H1 (cell line): ENCODE data around the gene CLCNKB. TPM values are rescaled to one million over a fixed set of nuclear protein-coding genes. Genes with fewer than 3 reads are reported as not detected.
A peak's percentile ranks its signal among the peaks of the same experiment; 100 is the strongest.

Experiments used
- CTCF ChIA-PET: fragments of 300-600 bp; sonication (Branson Sonifier 250); formaldehyde crosslinking; loops from one replicate; lab custom pipeline; 2021; ENCODE audit not compliant: partially characterized antibody; lab: Charles Lee
- POLR2A ChIA-PET: fragments of 300-600 bp; sonication (Branson Sonifier 250); formaldehyde crosslinking; loops from one replicate; lab custom pipeline; 2021; ENCODE audit warnings: inconsistent platforms; ENCODE audit not compliant: partially characterized antibody; lab: Charles Lee
- DNase-seq, 2 experiments: peaks; one replicate each; pipeline versions ENCODE4 v3.0.0 to v3.0.0-alpha.2; 2010 to 2022; ENCODE audit warnings: low spot score in 2 of 2, low read depth in 1 of 2, mixed read lengths in 1 of 2
- FAIRE-seq: peaks from 2 replicates; lab custom pipeline; 2011; peaks lifted over from hg19 to GRCh38; lab: Jason Lieb, UNC
- H2AFZ ChIP-seq: 2 replicates; pipeline ENCODE4 v1.8.1; 2012; ENCODE audit warnings: low read length, inconsistent platforms
- H2AK5ac ChIP-seq: 2 replicates; pipeline ENCODE4 v1.6.1; 2013; ENCODE audit warnings: low read depth, low read length
- H2BK120ac ChIP-seq: replicated peaks from 2 replicates; pipeline ENCODE3; 2013; ENCODE audit warnings: low read depth, low read length, inconsistent platforms
- H2BK12ac ChIP-seq: 2 replicates; pipeline ENCODE4 v1.6.1; 2013; ENCODE audit warnings: low read depth, low read length
- H2BK15ac ChIP-seq: 2 replicates; pipeline ENCODE4 v1.6.1; 2013; ENCODE audit warnings: low read length
- H2BK20ac ChIP-seq: 2 replicates; pipeline ENCODE4 v1.6.1; 2013; ENCODE audit warnings: low read length
- H2BK5ac ChIP-seq: 2 replicates; pipeline ENCODE4 v1.6.1; 2013; ENCODE audit warnings: low read depth, low read length
- H3K14ac ChIP-seq: 2 replicates; pipeline ENCODE4 v1.6.1; 2013; ENCODE audit warnings: inconsistent platforms; ENCODE audit not compliant: insufficient read length
- H3K18ac ChIP-seq: 2 replicates; pipeline ENCODE4 v1.6.1; 2013; ENCODE audit warnings: low read length; ENCODE audit errors: extremely low read depth
- H3K23ac ChIP-seq: 2 replicates; pipeline ENCODE4 v1.6.1; 2013; ENCODE audit warnings: inconsistent platforms; ENCODE audit not compliant: insufficient read length
- H3K23me2 ChIP-seq: 2 replicates; pipeline ENCODE4 v1.6.1; 2013; ENCODE audit warnings: low read depth, low read length
- H3K27ac ChIP-seq: 2 replicates; pipeline ENCODE4 v1.6.1; 2011; ENCODE audit warnings: low read depth, low read length, inconsistent platforms
- H3K27me3 ChIP-seq, 4 experiments: replicated peaks in 1 of 4; 1 replicate in 1 of 4; 2 replicates in 3 of 4; pipeline versions ENCODE4 v1.6.1 to v1.8.1; 2011 to 2013; ENCODE audit warnings: low read length in 3 of 4, mild to moderate bottlenecking in 3 of 4, inconsistent platforms in 2 of 4, mixed read lengths in 2 of 4, moderate library complexity in 1 of 4; ENCODE audit not compliant: control insufficient read depth in 3 of 4, insufficient read depth in 3 of 4; ENCODE audit errors: extremely low read depth in 1 of 4
- H3K36me3 ChIP-seq, 4 experiments: 2 replicates each; pipeline versions ENCODE4 v1.6.1 to v1.8.1; 2011 to 2013; ENCODE audit warnings: mild to moderate bottlenecking in 4 of 4, low read length in 3 of 4, moderate library complexity in 2 of 4, control low read depth in 1 of 4, inconsistent platforms in 1 of 4; ENCODE audit not compliant: insufficient read depth in 4 of 4, control insufficient read depth in 2 of 4
- H3K4ac ChIP-seq: replicated peaks from 2 replicates; pipeline ENCODE3; 2013; ENCODE audit warnings: low read length, low read depth, mixed read lengths, inconsistent platforms; ENCODE audit not compliant: insufficient read length
- H3K4me1 ChIP-seq, 4 experiments: replicated peaks in 1 of 4; 1 replicate in 1 of 4; 2 replicates in 3 of 4; pipeline versions ENCODE4 v1.6.1 to v1.8.1; 2011 to 2013; ENCODE audit warnings: low read length in 3 of 4, inconsistent platforms in 2 of 4, mixed read lengths in 1 of 4; ENCODE audit not compliant: insufficient read depth in 4 of 4, control insufficient read depth in 3 of 4
- H3K4me2 ChIP-seq, 2 experiments: 2 replicates each; pipeline versions ENCODE4 v1.6.1 to v1.8.1; 2011 to 2013; ENCODE audit warnings: low read depth in 2 of 2, low read length in 2 of 2, control low read depth in 1 of 2, inconsistent platforms in 1 of 2, mild to moderate bottlenecking in 1 of 2; ENCODE audit not compliant: insufficient read depth in 1 of 2
- H3K4me3 ChIP-seq, 4 experiments: fragments of 200-600, 300-600 bp in 1 of 4; sonication (generic), shearing (Covaris generic), sonication (Bioruptor Twin) in 1 of 4; 2 replicates each; pipeline versions ENCODE4 v1.5.1 to v1.8.1; 2011 to 2016; ENCODE audit warnings: low read length in 4 of 4, low read depth in 3 of 4, control low read depth in 2 of 4, inconsistent platforms in 2 of 4, mild to moderate bottlenecking in 2 of 4, mixed read lengths in 1 of 4, moderate library complexity in 1 of 4; ENCODE audit not compliant: insufficient read depth in 2 of 4; ENCODE audit errors: extremely low read depth in 1 of 4
- H3K56ac ChIP-seq: replicated peaks from 2 replicates; pipeline ENCODE3; 2013; ENCODE audit warnings: low read depth, mild to moderate bottlenecking, mixed read lengths, low read length, inconsistent platforms; ENCODE audit not compliant: insufficient read length
- H3K79me1 ChIP-seq: 2 replicates; pipeline ENCODE4 v1.6.1; 2013; ENCODE audit warnings: low read depth, low read length, control low read depth
- H3K79me2 ChIP-seq, 2 experiments: 2 replicates each; pipeline versions ENCODE4 v1.6.1 to v1.8.1; 2012 to 2013; ENCODE audit warnings: low read length in 2 of 2, mild to moderate bottlenecking in 2 of 2, inconsistent platforms in 1 of 2; ENCODE audit not compliant: insufficient read depth in 2 of 2, control insufficient read depth in 1 of 2
- H3K9ac ChIP-seq, 4 experiments: replicated peaks in 1 of 4; 1 replicate in 1 of 4; 2 replicates in 3 of 4; pipeline versions ENCODE4 v1.6.1 to v1.8.1; 2011 to 2013; ENCODE audit warnings: low read depth in 3 of 4, low read length in 3 of 4, control low read depth in 2 of 4, mild to moderate bottlenecking in 2 of 4, moderate library complexity in 2 of 4, inconsistent platforms in 1 of 4; ENCODE audit errors: extremely low read depth in 1 of 4
- H3K9me3 ChIP-seq, 2 experiments: 2 replicates each; pipeline versions ENCODE4 v1.6.1 to v1.8.1; 2012 to 2013; ENCODE audit warnings: mild to moderate bottlenecking in 2 of 2, moderate library complexity in 2 of 2, control low read depth in 1 of 2, inconsistent platforms in 1 of 2, low read depth in 1 of 2, low read length in 1 of 2, mixed read lengths in 1 of 2; ENCODE audit not compliant: insufficient read depth in 2 of 2
- H4K20me1 ChIP-seq, 2 experiments: replicated peaks in 1 of 2; 2 replicates each; pipeline versions ENCODE3 to v1.8.1; 2011 to 2013; ENCODE audit warnings: inconsistent platforms in 2 of 2, low read length in 2 of 2, mild to moderate bottlenecking in 1 of 2; ENCODE audit not compliant: insufficient read depth in 2 of 2, control insufficient read depth in 1 of 2
- H4K5ac ChIP-seq: 2 replicates; pipeline ENCODE4 v1.6.1; 2013; ENCODE audit warnings: low read length, low read depth, mixed read lengths, inconsistent platforms; ENCODE audit not compliant: insufficient read length
- H4K8ac ChIP-seq: 2 replicates; pipeline ENCODE4 v1.8.0; 2013; ENCODE audit warnings: mild to moderate bottlenecking, moderate library complexity, low read length, inconsistent platforms; ENCODE audit not compliant: insufficient read depth; ENCODE audit errors: extremely low read depth
- H4K91ac ChIP-seq: replicated peaks from 2 replicates; pipeline ENCODE3; 2013; ENCODE audit warnings: low read length, mixed read lengths, inconsistent platforms; ENCODE audit not compliant: insufficient read length
- POU5F1 ChIP-seq: IDR thresholded peaks from 2 replicates; pipeline ENCODE4 v1.6.1; 2011; ENCODE audit warnings: low read depth, mild to moderate bottlenecking, low read length, moderate library complexity
- RNF2 ChIP-seq: fragments of 200-900, 300-1000 bp; sonication (generic); IDR thresholded peaks from 2 replicates; pipeline ENCODE4 v1.7.1; 2016; ENCODE audit warnings: borderline replicate concordance, low read depth, mild to moderate bottlenecking, antibody characterized with exemption, low read length; ENCODE audit not compliant: poor library complexity, severe bottlenecking; ENCODE audit errors: missing control alignments
- TAF7 ChIP-seq: optimal IDR thresholded peaks from 2 replicates; pipeline ENCODE3; 2011; ENCODE audit warnings: low read depth, mild to moderate bottlenecking, inconsistent platforms, low read length, moderate library complexity, borderline replicate concordance
- TBP ChIP-seq: IDR thresholded peaks from 2 replicates; pipeline ENCODE4 v1.6.1; 2011; ENCODE audit warnings: low read depth, low read length, improper control_type of control experiment
- WGBS, 2 experiments: shearing (Covaris generic) in 1 of 2; methylation state at CpG; one replicate each; pipeline versions ENCODE4 v1.1.6 to v1.1.7; 2013 to 2015; ENCODE audit warnings: low lambda C conversion rate in 2 of 2, mixed read lengths in 2 of 2, inconsistent platforms in 1 of 2, low coverage in 1 of 2, missing lambda C conversion rate in 1 of 2; ENCODE audit not compliant: insufficient replicate concordance in 2 of 2, insufficient coverage in 1 of 2, insufficient read length in 1 of 2; ENCODE audit errors: extremely low coverage in 1 of 2, missing lambda C conversion rate in 1 of 2; 5-methylcytosine and 5-hydroxymethylcytosine counted together
- polyA plus RNA-seq, 7 experiments: library from polyadenylated mRNA; depleted of rRNA in 3 of 7; stranded (reverse) in 5 of 7; unstranded in 2 of 7; fragments of >200 nt in 5 of 7; fragments of 200-250 nt in 2 of 7; gene quantifications; 1 replicate in 5 of 7; 2 replicates in 1 of 7; 4 replicates in 1 of 7; pipeline versions ENCODE4 v1.2.1 to v1.2.3, GENCODE V29; 2011 to 2013; ENCODE audit warnings: missing spikeins in 2 of 7, mixed read lengths in 2 of 7
- total RNA-seq: library from RNA; stranded (reverse); fragmentation: NEBNext Ultra II Directional; extraction: Animal tissue kit (Norgen Biotek cat#: 25700); gene quantifications from 2 replicates; pipeline ENCODE4 v1.2.1, GENCODE V29; 2021

CLCNKB gene
- total and polyA plus RNA-seq, 2 of the 8 experiments (the other 6 are each of a cell fraction or from before 2014, with no cell fraction given): 1.2 to 3.5 TPM

GRCh38 chr1:16011936-16012589 lies 31.5 kb upstream of the CLCNKB start:
- TF ChIP-seq TAF7 (no peak), RNF2 (no peak), POU5F1 (no peak), TBP (no peak)
- Histone ChIP-seq H4K91ac (peak overlapping the region; percentile 4), H4K8ac (0 out of 2 replicates have a peak overlapping the region, but pooled peaks have one; percentile 54), H3K14ac (no peak overlapping the region), H2BK20ac (peak overlapping the region; percentile 6; the same call in 1 of the 2 replicates), H3K9ac (peak overlapping the region in 2 of 4 experiments; percentile 9 to 24; a peak in 3 of 7 replicates), H3K23ac (no peak overlapping the region), H4K5ac (peak overlapping the region; percentile 27), H3K79me2 (no peaks in the 10 kb centered on the region), H3K36me3 (no peaks in the 10 kb centered on the region), H2BK120ac (no peak overlapping the region), H3K79me1 (no peaks in the 10 kb centered on the region), H2BK12ac (peak overlapping the region; percentile 95), H3K4me2 (peak overlapping the region; percentile 45 to 66), H3K18ac (peak overlapping the region; percentile 84), H3K4me1 (peaks cover 5 to 28% (median 17%) of the 10 kb centered on the region in 4 experiments), H3K9me3 (no peaks in the 10 kb centered on the region), H3K56ac (no peak overlapping the region), H2BK15ac (peak overlapping the region; percentile 75; the same call in 1 of the 2 replicates), H3K4me3 (peak overlapping the region in 2 of 4 experiments; percentile 24 to 64; a peak in 4 of 8 replicates), H4K20me1 (no peaks in the 10 kb centered on the region), H2AK5ac (peak overlapping the region; percentile 7; the same call in 1 of the 2 replicates), H2AFZ (no peak overlapping the region), H3K23me2 (no peaks in the 10 kb centered on the region; the same call in 1 of the 2 replicates), H2BK5ac (peak overlapping the region; percentile 95; the same call in 1 of the 2 replicates), H3K27me3 (no peaks in the 10 kb centered on the region; a peak in 1 of 7 replicates), H3K4ac (no peak overlapping the region), H3K27ac (no peak overlapping the region)
- CTCF ChIA-PET: interaction anchor here (0.9 to 8.9 kb wide), 10 partner anchors 9 to 220 kb away, joined by 3 to 74 read pairs (median 6); partner anchors contain the start of genes CLCNKA and HSPB7
- POLR2A ChIA-PET: interaction anchor here (0.6 to 2.7 kb wide), 8 partner anchors 10 to 366 kb away, joined by 3 to 13 read pairs (median 4); partner anchors contain the start of genes CLCNKA and ZBTB17
- 90% methylated on average over 11 of the region's 11 CpGs; no CpG with 5 or more reads in 1 of the 2 experiments for WGBS, 2 experiments
- DNase-seq (no peak), FAIRE-seq (no peak)
